Central memory CD8-positive, alpha-beta T cell (primary cell): ENCODE measurements around the gene UST.
A peak's percentile ranks its signal among the peaks of the same experiment; 100 is the strongest.
"Not testable (repeated sequence)": the region's sequence is repeated elsewhere in the genome, so short reads cannot be mapped to it uniquely, and the experiment has no call there.

Experiments
- ATAC-seq: fragments of 150-1000 bp; cut with Tn5 transposase; replicated peaks from 2 replicates; pipeline ENCODE4 v1.10.0; 2022; ENCODE audit warnings: mild to moderate bottlenecking, moderate FRiP score, moderate number of reproducible peaks; ENCODE audit not compliant: poor library complexity, severe bottlenecking; ENCODE audit errors: extremely low read depth
- DNase-seq, 2 donors: peaks; one replicate each; pipeline ENCODE4 v3.0.0; 2021; ENCODE audit warnings: low spot score in 2 of 2
- H3K27ac Mint-ChIP-seq: one replicate; pipeline ENCODE4 v1.8.0; 2022; ENCODE audit warnings: low read depth, mild to moderate bottlenecking, moderate library complexity, mixed read lengths
- H3K27me3 Mint-ChIP-seq: one replicate; pipeline ENCODE4 v1.8.0; 2022; ENCODE audit warnings: mixed read lengths
- H3K36me3 Mint-ChIP-seq: one replicate; pipeline ENCODE4 v1.8.0; 2022; ENCODE audit warnings: mild to moderate bottlenecking, moderate library complexity, mixed read lengths; ENCODE audit not compliant: insufficient read depth
- H3K4me1 Mint-ChIP-seq: one replicate; pipeline ENCODE4 v1.8.0; 2022; ENCODE audit warnings: mixed read lengths
- H3K4me3 Mint-ChIP-seq: one replicate; pipeline ENCODE4 v1.8.0; 2022; ENCODE audit warnings: mild to moderate bottlenecking, moderate library complexity, mixed read lengths
- H3K9me3 Mint-ChIP-seq: one replicate; pipeline ENCODE4 v1.8.0; 2022; ENCODE audit warnings: mixed read lengths

Gene UST

DNA sequence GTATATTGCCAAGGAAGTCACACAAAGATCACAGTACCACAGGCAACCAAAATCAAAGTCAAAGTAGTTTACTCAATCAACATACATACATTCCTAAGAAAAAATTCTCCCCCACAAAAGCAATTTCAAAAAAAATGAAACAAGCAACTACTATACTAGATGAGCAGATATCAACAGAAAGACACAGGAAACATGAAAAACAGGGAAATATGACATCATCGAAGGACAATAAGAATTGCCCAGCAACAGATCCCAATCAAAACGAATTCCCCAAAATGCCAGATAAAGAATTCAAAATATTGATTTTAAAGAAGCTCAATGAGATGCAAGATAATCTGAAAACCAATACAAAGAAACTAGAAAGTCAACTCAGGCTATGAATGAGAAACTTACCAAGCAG is 351.0 kb downstream of the UST start:
- no peaks in the 10 kb centered on the region for H3K36me3 Mint-ChIP-seq
- H3K9me3 Mint-ChIP-seq = peaks cover 12% of the 10 kb centered on the region
- H3K4me1 Mint-ChIP-seq = peaks cover 27% of the 10 kb centered on the region
- no peak overlapping the region for H3K27ac Mint-ChIP-seq
- no peaks in the 10 kb centered on the region for H3K27me3 Mint-ChIP-seq
- H3K4me3 Mint-ChIP-seq = no peak overlapping the region
- ATAC-seq (no peak), DNase-seq (no peak)

DNA sequence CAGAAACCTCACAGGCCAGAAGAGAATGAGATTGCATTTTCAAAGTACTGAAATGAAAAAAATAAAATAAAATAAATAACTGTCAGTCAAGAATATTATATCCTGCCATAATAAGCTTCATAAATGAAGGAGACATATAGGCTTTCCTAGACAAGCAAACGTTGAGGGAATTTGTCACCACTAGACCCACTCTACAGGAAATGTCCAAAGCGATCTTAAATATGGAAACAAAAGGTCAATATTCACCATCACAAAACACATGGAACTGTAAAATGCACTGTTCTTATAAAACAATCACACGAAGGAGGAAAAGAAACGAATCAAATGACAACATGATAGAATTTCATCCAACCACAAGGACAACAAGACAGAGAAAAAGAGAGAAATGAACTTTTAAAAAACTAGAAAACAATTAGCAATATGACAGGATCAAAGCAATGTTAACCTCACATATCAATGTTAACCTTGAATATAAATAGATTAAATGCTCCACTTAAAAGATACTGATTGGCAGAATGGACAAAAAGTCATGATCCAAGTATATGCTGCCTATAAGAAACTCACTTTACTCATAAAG is 352.0 kb downstream of the UST start:
- Mint-ChIP-seq H3K4me1 (peaks cover 21% of the 10 kb centered on the region), H3K27me3 (no peaks in the 10 kb centered on the region), H3K36me3 (no peaks in the 10 kb centered on the region), H3K27ac (no peak overlapping the region), H3K9me3 (peaks cover 12% of the 10 kb centered on the region), H3K4me3 (no peak overlapping the region)
- DNase-seq (no peak), ATAC-seq (no peak)

DNA sequence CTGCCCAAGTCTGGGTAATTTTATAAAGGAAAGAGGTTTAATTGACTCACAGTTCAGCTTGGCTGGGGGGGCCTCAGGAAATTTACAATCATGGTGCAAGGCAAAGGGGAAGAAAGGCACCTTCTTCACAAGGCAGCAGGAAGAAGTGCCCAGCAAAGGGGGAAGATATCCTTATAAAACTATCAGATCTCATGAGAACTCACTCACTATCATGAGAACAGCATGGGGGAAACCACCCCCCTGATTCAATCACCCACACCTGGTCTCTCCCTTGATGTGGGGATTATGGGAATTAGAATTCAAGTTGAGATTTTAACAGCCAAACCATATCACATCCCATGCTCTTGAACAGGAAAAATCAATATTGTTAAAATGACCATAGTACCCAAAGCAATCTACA is 355.5 kb downstream of the UST start:
- ATAC-seq (no peak), DNase-seq (no peak)
- Mint-ChIP-seq H3K36me3 (no peaks in the 10 kb centered on the region), H3K27ac (no peak overlapping the region), H3K4me3 (no peak overlapping the region), H3K27me3 (no peaks in the 10 kb centered on the region), H3K9me3 (peaks cover 12% of the 10 kb centered on the region), H3K4me1 (no peaks in the 10 kb centered on the region)

- not testable (repeated sequence) for H3K4me1 Mint-ChIP-seq, H3K27me3 Mint-ChIP-seq, H3K27ac Mint-ChIP-seq, H3K9me3 Mint-ChIP-seq, ATAC-seq, H3K4me3 Mint-ChIP-seq, H3K36me3 Mint-ChIP-seq, DNase-seq
These were observed 357.1 kb downstream of the UST start for GRCh38 chr6:149103950-149104349.

- Mint-ChIP-seq H3K9me3 (no peaks in the 10 kb centered on the region), H3K27ac (no peak overlapping the region), H3K4me1 (peaks cover 14% of the 10 kb centered on the region), H3K27me3 (no peaks in the 10 kb centered on the region), H3K36me3 (no peaks in the 10 kb centered on the region), H3K4me3 (no peak overlapping the region)
- ATAC-seq (no peak), DNase-seq (no peak)
These were observed 360.7 kb downstream of the UST start for GRCh38 chr6:149107520-149107919.

- no peak for ATAC-seq
- DNase-seq = no peak
- no peaks in the 10 kb centered on the region for H3K27me3 Mint-ChIP-seq
- H3K9me3 Mint-ChIP-seq = no peaks in the 10 kb centered on the region
- no peak overlapping the region for H3K27ac Mint-ChIP-seq
- no peaks in the 10 kb centered on the region for H3K36me3 Mint-ChIP-seq
- H3K4me3 Mint-ChIP-seq = no peak overlapping the region
- peaks cover 21% of the 10 kb centered on the region for H3K4me1 Mint-ChIP-seq
These were observed 361.4 kb downstream of the UST start for GRCh38 chr6:149108038-149108748.

- H3K9me3 Mint-ChIP-seq = no peaks in the 10 kb centered on the region
- H3K4me3 Mint-ChIP-seq = no peak overlapping the region
- ATAC-seq (no peak), DNase-seq (no peak)
- no peak overlapping the region for H3K27ac Mint-ChIP-seq
- H3K36me3 Mint-ChIP-seq = no peaks in the 10 kb centered on the region
- no peaks in the 10 kb centered on the region for H3K27me3 Mint-ChIP-seq
- peaks cover 22% of the 10 kb centered on the region for H3K4me1 Mint-ChIP-seq
These were observed 361.9 kb downstream of the UST start for GRCh38 chr6:149108749-149109100.

DNA sequence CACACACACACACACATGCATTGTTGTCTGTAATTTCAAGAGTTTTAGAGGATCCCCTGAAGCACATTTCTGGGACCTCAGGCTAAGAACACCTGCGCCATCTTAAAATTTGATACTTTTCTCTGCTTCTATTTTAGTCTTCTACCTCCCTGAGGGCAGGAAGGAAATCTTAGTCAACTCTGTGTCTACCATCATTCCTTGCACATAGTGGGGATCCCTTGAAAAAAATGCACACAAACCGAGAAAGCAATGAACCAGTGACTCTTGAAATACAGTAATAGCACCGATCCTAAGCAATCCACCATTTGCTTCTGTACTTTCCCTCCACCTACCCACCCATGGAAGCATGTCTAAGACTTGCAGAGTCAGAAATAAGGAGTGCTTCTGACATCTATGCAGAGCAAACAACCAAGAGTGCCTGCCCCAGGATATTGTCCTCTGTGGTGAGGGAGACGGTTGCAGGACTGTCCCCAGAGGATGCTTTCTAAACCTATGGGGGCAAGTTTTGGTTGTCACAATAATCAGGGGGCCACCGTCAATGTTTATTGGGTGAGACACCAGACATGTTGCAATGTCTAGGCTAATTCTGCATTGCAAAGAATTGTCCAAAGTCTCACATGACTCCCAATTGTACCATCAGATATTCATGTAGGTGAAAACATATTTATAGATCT is 362.7 kb downstream of the UST start:
- H3K9me3 Mint-ChIP-seq = no peaks in the 10 kb centered on the region
- DNase-seq = no peak
- H3K4me1 Mint-ChIP-seq = peaks cover 22% of the 10 kb centered on the region
- no peak overlapping the region for H3K4me3 Mint-ChIP-seq
- H3K36me3 Mint-ChIP-seq = no peaks in the 10 kb centered on the region
- no peak for ATAC-seq
- no peaks in the 10 kb centered on the region for H3K27me3 Mint-ChIP-seq
- no peak overlapping the region for H3K27ac Mint-ChIP-seq

DNA sequence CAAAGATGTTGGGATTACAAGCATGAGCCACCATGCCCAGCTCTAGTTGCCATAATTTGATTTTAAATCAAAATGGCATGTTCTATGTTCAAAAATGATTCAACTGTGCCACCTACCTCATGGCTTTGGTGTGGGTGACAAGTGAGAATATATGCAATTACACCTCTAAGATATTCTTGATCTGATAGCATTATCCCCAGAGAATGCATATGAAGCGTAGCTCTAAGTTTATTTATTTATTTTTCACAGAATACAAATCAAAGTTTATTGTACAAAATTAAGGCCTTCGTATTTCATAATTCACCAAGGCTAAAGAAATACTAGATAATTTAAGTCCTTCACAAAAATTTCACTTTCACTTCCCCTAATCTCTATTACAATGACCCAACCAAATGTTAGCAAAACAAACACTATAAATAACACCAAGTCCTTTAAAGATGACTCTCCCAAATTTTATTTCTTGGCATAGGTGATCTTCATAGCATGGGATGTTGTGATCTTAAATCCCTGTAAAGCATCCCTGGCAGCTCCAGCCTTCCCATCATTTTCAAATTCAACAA is 364.8 kb downstream of the UST start:
- Mint-ChIP-seq H3K27me3 (no peaks in the 10 kb centered on the region), H3K9me3 (no peaks in the 10 kb centered on the region), H3K4me1 (peaks cover 28% of the 10 kb centered on the region), H3K4me3 (no peak overlapping the region), H3K27ac (no peak overlapping the region), H3K36me3 (no peaks in the 10 kb centered on the region)
- DNase-seq (no peak), ATAC-seq (no peak)

DNA sequence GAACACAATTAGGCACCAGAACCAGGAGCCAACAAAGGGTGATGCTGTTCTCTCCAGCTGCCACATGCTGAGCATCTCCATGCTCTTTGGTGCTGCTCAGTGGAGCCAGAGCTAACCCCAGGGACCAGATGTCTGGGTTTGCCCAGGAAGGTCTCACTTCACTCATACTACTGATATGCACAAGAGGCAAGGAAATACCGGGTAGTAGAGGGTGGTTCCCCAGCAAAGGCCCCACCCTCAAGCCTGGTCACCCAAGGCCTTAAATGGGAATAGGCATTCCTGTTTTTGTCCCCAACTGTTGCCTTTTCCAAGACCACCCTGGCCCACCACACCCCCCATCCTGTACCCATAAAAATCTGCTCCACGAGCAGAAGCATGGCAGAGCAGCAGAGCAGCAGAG is 366.1 kb downstream of the UST start:
- H3K27me3 Mint-ChIP-seq = no peaks in the 10 kb centered on the region
- ATAC-seq (peak; percentile 46), DNase-seq (no peak)
- H3K36me3 Mint-ChIP-seq = no peaks in the 10 kb centered on the region
- peak overlapping the region; percentile 29 for H3K4me3 Mint-ChIP-seq
- peak overlapping the region; percentile 50 for H3K27ac Mint-ChIP-seq
- peaks cover 28% of the 10 kb centered on the region for H3K4me1 Mint-ChIP-seq
- H3K9me3 Mint-ChIP-seq = no peaks in the 10 kb centered on the region

- Mint-ChIP-seq H3K36me3 (no peaks in the 10 kb centered on the region), H3K27me3 (no peaks in the 10 kb centered on the region), H3K9me3 (no peaks in the 10 kb centered on the region), H3K4me3 (no peak overlapping the region), H3K27ac (peak overlapping the region; percentile 38), H3K4me1 (peaks cover 28% of the 10 kb centered on the region)
- DNase-seq = no peak
- no peak for ATAC-seq
These were observed 367.3 kb downstream of the UST start for GRCh38 chr6:149114167-149114566.

GRCh38 chr6:149118737-149119653 is 372.2 kb downstream of the UST start:
- Mint-ChIP-seq H3K27ac (no peak overlapping the region), H3K4me3 (no peak overlapping the region), H3K36me3 (peaks cover 2% of the 10 kb centered on the region), H3K27me3 (no peaks in the 10 kb centered on the region), H3K4me1 (peaks cover 6% of the 10 kb centered on the region), H3K9me3 (peaks cover under 1% of the 10 kb centered on the region)
- DNase-seq = no peak
- ATAC-seq = no peak
